ENCODE measurements around the gene PATZ1.
"Not testable (repeated sequence)": the region's sequence is repeated elsewhere in the genome, so short reads cannot be mapped to it uniquely, and the experiment has no call there.

PATZ1 gene

DNA sequence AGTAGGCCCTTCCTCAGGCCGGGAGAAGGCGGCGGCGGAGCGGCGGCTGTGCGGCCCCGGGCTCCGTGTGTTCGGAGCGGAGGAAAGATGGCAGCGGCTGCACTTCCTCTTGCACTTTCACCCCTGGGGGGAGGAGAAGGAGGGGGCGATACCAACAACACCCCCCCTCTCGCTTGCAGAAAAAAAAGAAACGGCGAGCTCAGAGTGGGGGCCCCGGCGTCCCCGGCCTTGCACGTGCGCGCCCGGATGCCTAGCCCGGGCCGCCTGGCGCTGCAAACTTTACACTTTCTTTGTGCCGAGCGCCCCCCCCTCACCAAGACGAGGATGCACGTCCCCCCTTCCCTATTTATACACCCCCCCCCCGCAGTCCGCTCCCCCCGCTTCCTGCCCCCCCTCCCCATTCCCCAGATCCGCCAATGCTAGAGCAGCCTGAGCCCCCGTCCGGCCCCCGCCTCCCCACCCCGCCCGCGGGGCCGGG lies at the start of gene PATZ1:
PATZ1 (minus strand) TSS at position 92 of the 478 bp plus-strand sequence. CDS start 744 bp downstream, outside the sequence.
- peak within 1 kb of the TSS; percentile 96 for H3K4me3 ChIP-seq (ENCODE audit: low read depth, low read length)
- DNase-seq (ENCODE audit: low read depth): peak; percentile 93
- TF ChIP-seq CTCF (IDR thresholded peaks at IDR 0.05; ENCODE audit: insufficient read depth, low read depth, low read length, missing control alignments): no peak

- H3K4me3 ChIP-seq (ENCODE audit: low read depth, low read length): no peak overlapping the region
- no peak for TF ChIP-seq CTCF (IDR thresholded peaks at IDR 0.05; ENCODE audit: insufficient read depth, low read depth, low read length, missing control alignments)
- DNase-seq (ENCODE audit: low read depth): no peak
Measured at GRCh38 chr22:31394326-31394725, 48.2 kb upstream of the PATZ1 start.

- no peak for TF ChIP-seq CTCF (IDR thresholded peaks at IDR 0.05; ENCODE audit: insufficient read depth, low read depth, low read length, missing control alignments)
- H3K4me3 ChIP-seq (ENCODE audit: low read depth, low read length): no peak overlapping the region
- DNase-seq (ENCODE audit: low read depth): no peak
Measured at GRCh38 chr22:31393893-31394292, 47.7 kb upstream of the PATZ1 start.

GRCh38 chr22:31378651-31379050 lies 32.5 kb upstream of the PATZ1 start:
- not testable (repeated sequence) for H3K4me3 ChIP-seq (ENCODE audit: low read depth, low read length)

GRCh38 chr22:31378123-31378522 lies 32.0 kb upstream of the PATZ1 start:
- no peak overlapping the region for H3K4me3 ChIP-seq (ENCODE audit: low read depth, low read length)
- no peak for DNase-seq (ENCODE audit: low read depth)
- no peak for TF ChIP-seq CTCF (IDR thresholded peaks at IDR 0.05; ENCODE audit: insufficient read depth, low read depth, low read length, missing control alignments)

More at GRCh38 chr22:31378651-31379050, 32.5 kb upstream of the PATZ1 start:
- DNase-seq (ENCODE audit: low read depth): not testable (repeated sequence)

DNA sequence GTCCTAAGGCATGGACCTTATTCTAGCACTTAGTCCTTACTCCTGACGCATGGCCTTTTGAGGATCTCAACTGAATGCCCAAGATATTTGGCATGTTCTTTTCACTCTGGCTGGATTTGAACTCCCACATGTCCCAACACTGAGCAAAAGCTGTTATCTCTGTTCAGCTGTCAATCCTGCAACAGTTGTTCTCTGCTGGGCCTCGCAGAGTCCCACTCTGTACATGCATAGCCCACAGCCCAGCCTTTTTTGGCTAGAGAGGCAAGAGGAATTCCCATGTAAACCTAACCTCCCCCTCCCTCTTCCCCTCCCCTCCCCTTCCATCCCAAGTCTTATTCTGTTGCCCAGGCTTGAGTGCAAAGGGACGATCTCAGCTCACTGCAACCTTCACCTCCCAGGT lies 31.5 kb upstream of the PATZ1 start:
- H3K4me3 ChIP-seq (ENCODE audit: low read depth, low read length): no peak overlapping the region
- no peak for DNase-seq (ENCODE audit: low read depth)
- TF ChIP-seq CTCF (IDR thresholded peaks at IDR 0.05; ENCODE audit: insufficient read depth, low read depth, low read length, missing control alignments): no peak

DNA sequence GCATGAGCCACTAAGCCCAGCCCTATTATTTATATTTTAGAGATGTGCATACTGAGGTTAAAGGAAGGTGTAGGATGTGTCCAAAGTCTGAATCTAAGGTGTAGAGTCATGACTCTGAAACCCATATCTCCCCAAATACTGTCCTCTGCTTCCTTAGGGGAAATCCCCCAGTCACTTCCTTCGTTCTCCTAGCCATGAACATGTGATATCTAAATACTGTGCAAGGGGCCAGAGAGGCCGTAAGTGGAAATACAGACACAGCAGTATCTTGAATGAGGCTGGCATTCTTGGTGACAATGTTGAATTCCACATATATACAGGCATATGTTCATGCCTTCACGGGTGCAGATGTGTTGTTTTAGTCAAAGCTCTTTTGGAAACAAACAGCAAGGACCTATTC lies 21.3 kb upstream of the PATZ1 start:
- no peak overlapping the region for H3K4me3 ChIP-seq (ENCODE audit: low read depth, low read length)
- DNase-seq (ENCODE audit: low read depth): no peak
- no peak for TF ChIP-seq CTCF (IDR thresholded peaks at IDR 0.05; ENCODE audit: insufficient read depth, low read depth, low read length, missing control alignments)

All from GM12865 (cell line).